ENCODE data around the gene FSTL4. TPM values are rescaled to one million over a fixed set of nuclear protein-coding genes. Genes with fewer than 3 reads are reported as not detected.
"Not testable (repeated sequence)": the region's sequence is repeated elsewhere in the genome, so short reads cannot be mapped to it uniquely, and the experiment has no call there.

The FSTL4 gene
- total and polyA plus RNA-seq, 4 donors: 0.08 to 1.4 (median 0.31) TPM

DNA sequence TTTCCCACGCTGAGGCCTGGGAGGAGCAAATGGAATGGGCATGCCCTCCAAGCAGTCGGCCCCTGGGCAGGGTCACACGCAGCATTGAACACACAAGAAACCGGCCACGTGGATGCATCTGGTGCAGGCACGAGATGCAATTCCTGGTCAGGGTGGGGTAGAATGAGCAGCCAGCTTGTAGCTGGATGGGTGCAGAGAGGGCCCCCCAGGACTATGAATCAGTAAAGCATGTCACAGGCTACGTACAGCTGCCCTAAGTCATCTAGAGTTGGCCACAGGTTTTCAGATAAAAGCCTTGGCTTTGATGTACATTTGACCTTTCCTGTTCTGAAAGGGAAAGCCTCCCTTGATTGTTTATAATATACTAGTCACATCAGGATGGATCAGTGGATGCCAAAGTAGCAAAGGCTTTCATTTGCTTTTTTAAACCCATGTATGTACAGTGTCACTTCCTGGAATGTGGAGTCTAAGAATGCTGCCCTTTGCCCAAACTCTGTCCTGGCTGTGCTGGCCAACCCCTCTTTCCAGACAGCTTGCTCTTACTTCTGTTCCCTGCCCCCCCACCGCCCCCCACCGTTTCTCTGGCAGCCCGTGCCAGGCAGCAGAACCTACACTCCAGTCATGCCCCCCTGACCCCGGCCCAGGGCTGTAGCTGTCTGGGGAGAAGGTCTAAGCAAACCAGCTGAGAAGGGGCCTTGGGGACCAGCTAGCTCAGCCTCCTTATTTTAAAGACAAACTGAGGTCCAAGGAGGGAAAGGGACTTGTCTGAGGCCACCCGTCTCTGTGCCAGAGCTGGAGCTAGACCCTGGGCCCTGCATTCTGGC is 391.3 kb downstream of the FSTL4 start:
- no peak overlapping the region for H3K9ac ChIP-seq (ENCODE audit: insufficient read depth in 1 of 2, low read length in 2 of 2)
- H3K27ac ChIP-seq (ENCODE audit: low read depth in 1 of 2, low read length in 1 of 2): peak overlapping the region in 1 of 2 donors; percentile 32
- no peaks in the 10 kb centered on the region for H3K27me3 ChIP-seq (ENCODE audit: control insufficient read depth in 3 of 3, insufficient read depth in 3 of 3, low read length in 2 of 3)
- TF ChIP-seq, protein P1, sequence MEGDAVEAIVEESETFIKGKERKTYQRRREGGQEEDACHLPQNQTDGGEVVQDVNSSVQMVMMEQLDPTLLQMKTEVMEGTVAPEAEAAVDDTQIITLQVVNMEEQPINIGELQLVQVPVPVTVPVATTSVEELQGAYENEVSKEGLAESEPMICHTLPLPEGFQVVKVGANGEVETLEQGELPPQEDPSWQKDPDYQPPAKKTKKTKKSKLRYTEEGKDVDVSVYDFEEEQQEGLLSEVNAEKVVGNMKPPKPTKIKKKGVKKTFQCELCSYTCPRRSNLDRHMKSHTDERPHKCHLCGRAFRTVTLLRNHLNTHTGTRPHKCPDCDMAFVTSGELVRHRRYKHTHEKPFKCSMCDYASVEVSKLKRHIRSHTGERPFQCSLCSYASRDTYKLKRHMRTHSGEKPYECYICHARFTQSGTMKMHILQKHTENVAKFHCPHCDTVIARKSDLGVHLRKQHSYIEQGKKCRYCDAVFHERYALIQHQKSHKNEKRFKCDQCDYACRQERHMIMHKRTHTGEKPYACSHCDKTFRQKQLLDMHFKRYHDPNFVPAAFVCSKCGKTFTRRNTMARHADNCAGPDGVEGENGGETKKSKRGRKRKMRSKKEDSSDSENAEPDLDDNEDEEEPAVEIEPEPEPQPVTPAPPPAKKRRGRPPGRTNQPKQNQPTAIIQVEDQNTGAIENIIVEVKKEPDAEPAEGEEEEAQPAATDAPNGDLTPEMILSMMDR (IDR thresholded peaks at IDR 0.05; ENCODE audit: control extremely low read depth, extremely low read depth): no peak
- no peak overlapping the region for H3K4me3 ChIP-seq
- H3K4me1 ChIP-seq (ENCODE audit: control insufficient read depth in 5 of 5, insufficient read depth in 5 of 5, low read length in 5 of 5): peaks cover 0 to 5% (median 0%) of the 10 kb centered on the region in 5 donors
- H3K36me3 ChIP-seq (ENCODE audit: control insufficient read depth in 4 of 4, insufficient read depth in 4 of 4, low read length in 4 of 4): no peaks in the 10 kb centered on the region
- no peak for ATAC-seq (ENCODE audit: insufficient read depth, low FRiP score)
- WGBS, 2 donors: 60 to 73% methylated on average over 12 of the region's 12 CpGs
- DNase-seq: peak; percentile 49 to 57 (median 53)
- H3K9me3 ChIP-seq (ENCODE audit: control insufficient read depth in 4 of 4, insufficient read depth in 3 of 4, low read length in 3 of 4): no peaks in the 10 kb centered on the region

DNA sequence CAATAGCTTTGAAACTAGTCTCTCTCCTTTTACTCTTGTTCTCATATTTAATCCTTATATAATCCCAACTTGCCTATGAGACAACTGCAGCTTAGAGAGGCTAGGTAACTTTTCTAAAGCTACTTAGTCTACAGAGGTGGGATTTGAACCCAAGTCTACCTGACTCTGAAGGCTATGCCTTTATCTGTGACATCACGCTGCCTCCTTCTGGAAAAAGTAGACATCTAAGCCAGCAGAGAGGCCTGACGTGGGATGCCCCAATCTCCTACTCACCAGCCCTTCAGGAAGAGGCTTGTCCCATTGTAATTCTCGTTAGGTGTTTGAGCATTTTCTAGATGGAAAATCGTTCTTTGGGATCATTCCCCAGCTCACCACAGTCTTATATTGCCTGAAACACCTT is 393.0 kb downstream of the FSTL4 start:
- Histone ChIP-seq H3K9ac (ENCODE audit: insufficient read depth in 1 of 2, low read length in 2 of 2) (no peak overlapping the region), H3K9me3 (ENCODE audit: control insufficient read depth in 4 of 4, insufficient read depth in 3 of 4, low read length in 3 of 4) (no peaks in the 10 kb centered on the region), H3K4me3 (no peak overlapping the region), H3K4me1 (ENCODE audit: control insufficient read depth in 5 of 5, insufficient read depth in 5 of 5, low read length in 5 of 5) (peaks cover 0 to 5% (median 0%) of the 10 kb centered on the region in 5 donors), H3K36me3 (ENCODE audit: control insufficient read depth in 4 of 4, insufficient read depth in 4 of 4, low read length in 4 of 4) (no peaks in the 10 kb centered on the region), H3K27ac (ENCODE audit: low read depth in 1 of 2, low read length in 1 of 2) (no peak overlapping the region), H3K27me3 (ENCODE audit: control insufficient read depth in 3 of 3, insufficient read depth in 3 of 3, low read length in 2 of 3) (no peaks in the 10 kb centered on the region)
- DNase-seq (no peak), ATAC-seq (ENCODE audit: insufficient read depth, low FRiP score) (no peak)
- 84 to 89% methylated on average over 4 of the region's 4 CpGs for WGBS, 2 donors
- TF ChIP-seq, protein P1 (IDR thresholded peaks at IDR 0.05; ENCODE audit: control extremely low read depth, extremely low read depth): no peak

DNA sequence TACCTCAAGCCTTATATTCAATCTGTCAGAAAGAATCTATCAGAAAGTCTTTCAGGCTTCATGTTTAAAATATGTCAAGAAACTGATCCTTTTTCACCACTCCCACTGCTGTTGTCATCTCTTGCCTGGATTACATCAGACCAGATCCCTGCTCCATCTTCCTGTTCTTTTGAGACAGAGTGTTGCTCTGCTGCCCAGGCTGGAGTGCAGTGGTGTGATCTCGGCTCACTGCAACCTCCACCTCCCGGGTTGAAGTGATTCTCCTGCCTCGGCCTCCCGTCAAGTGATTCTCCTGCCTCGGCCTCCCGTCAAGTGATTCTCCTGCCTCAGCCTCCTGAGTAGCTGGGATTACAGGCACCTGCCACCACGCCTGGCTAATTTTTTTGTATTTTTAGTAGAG is 396.2 kb downstream of the FSTL4 start:
- not testable (repeated sequence) for H3K27me3 ChIP-seq (ENCODE audit: control insufficient read depth in 3 of 3, insufficient read depth in 3 of 3, low read length in 2 of 3); H3K4me3 ChIP-seq; DNase-seq; ATAC-seq (ENCODE audit: insufficient read depth, low FRiP score); H3K9ac ChIP-seq (ENCODE audit: insufficient read depth in 1 of 2, low read length in 2 of 2); H3K27ac ChIP-seq (ENCODE audit: low read depth in 1 of 2, low read length in 1 of 2); H3K4me1 ChIP-seq (ENCODE audit: control insufficient read depth in 5 of 5, insufficient read depth in 5 of 5, low read length in 5 of 5); H3K36me3 ChIP-seq (ENCODE audit: control insufficient read depth in 4 of 4, insufficient read depth in 4 of 4, low read length in 4 of 4); H3K9me3 ChIP-seq (ENCODE audit: control insufficient read depth in 4 of 4, insufficient read depth in 3 of 4, low read length in 3 of 4)
- 89 to 96% methylated on average over 7 of the region's 7 CpGs for WGBS, 2 donors

DNA sequence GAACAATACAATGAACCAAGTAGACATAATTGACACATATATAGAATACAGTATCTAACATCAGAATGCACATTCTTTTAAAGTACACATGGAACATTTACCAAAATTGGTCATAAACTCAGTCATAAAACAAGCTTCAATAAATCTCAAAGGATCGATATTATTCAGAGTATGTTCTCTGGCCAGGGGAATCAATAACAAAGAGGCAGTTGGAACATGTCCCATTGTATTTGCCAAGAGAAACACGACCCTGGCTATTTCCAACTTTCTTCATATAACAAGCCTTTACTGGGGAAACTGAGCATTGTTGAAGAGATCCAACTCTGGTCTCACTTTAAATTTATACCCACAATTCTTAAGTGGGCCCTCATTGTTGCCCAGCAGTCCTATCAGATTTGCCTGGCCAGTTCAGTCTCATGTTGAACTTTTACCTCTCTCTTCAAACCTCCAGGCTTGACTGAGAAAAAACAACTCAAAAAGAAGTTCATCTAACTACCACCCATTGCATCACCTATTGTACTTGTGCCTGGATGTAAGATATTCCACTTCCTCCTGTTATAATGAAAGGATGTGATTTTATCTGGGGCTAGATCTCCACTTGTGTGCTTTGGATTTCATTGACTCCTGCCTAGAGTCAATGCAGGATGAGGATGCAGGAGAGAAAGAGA is 398.1 kb downstream of the FSTL4 start:
- DNase-seq: no peak
- H3K27me3 ChIP-seq (ENCODE audit: control insufficient read depth in 3 of 3, insufficient read depth in 3 of 3, low read length in 2 of 3): no peaks in the 10 kb centered on the region
- no peaks in the 10 kb centered on the region for H3K9me3 ChIP-seq (ENCODE audit: control insufficient read depth in 4 of 4, insufficient read depth in 3 of 4, low read length in 3 of 4)
- no peaks in the 10 kb centered on the region for H3K36me3 ChIP-seq (ENCODE audit: control insufficient read depth in 4 of 4, insufficient read depth in 4 of 4, low read length in 4 of 4)
- TF ChIP-seq, protein P1 (IDR thresholded peaks at IDR 0.05; ENCODE audit: control extremely low read depth, extremely low read depth): no peak
- no peak for ATAC-seq (ENCODE audit: insufficient read depth, low FRiP score)
- 58 to 61% methylated on average over 2 of the region's 2 CpGs for WGBS, 2 donors
- H3K27ac ChIP-seq (ENCODE audit: low read depth in 1 of 2, low read length in 1 of 2): no peak overlapping the region
- H3K4me1 ChIP-seq (ENCODE audit: control insufficient read depth in 5 of 5, insufficient read depth in 5 of 5, low read length in 5 of 5): no peaks in the 10 kb centered on the region
- no peak overlapping the region for H3K9ac ChIP-seq (ENCODE audit: insufficient read depth in 1 of 2, low read length in 2 of 2)
- H3K4me3 ChIP-seq: no peak overlapping the region
